HG03342 (cell line): ENCODE measurements around the gene STK32C.
"Not testable (repeated sequence)": the region's sequence is repeated elsewhere in the genome, so short reads cannot be mapped to it uniquely, and the experiment has no call there.

Source experiments
- ATAC-seq: cut with Tn5 transposase; IDR thresholded peaks from one replicate; pipeline ENCODE4 v1.9.1; 2021; ENCODE audit warnings: mild to moderate bottlenecking, moderate library complexity; ENCODE audit not compliant: unreplicated experiment

The STK32C gene

GRCh38 chr10:132160834-132161622 lies 146.7 kb downstream of the STK32C start:
- ATAC-seq, result not testable (repeated sequence)

GRCh38 chr10:132160231-132160630 lies 147.5 kb downstream of the STK32C start:
- not testable (repeated sequence) for ATAC-seq

GRCh38 chr10:132159302-132160230 lies 148.2 kb downstream of the STK32C start:
- ATAC-seq, result not testable (repeated sequence)

GRCh38 chr10:132158823-132159222 lies 148.9 kb downstream of the STK32C start:
- ATAC-seq, result no peak

- no peak for ATAC-seq
Measured at GRCh38 chr10:132158122-132158741, 149.5 kb downstream of the STK32C start.
